Measurements from ENCODE around the gene NFIB.

NFIB gene

GRCh38 chr9:14186096-14186495 lies 127.8 kb downstream of the NFIB start:
- Histone ChIP-seq H2AFZ (ENCODE audit: low read length) (no peak overlapping the region), H4K20me1 (ENCODE audit: insufficient read depth, low read length) (no peaks in the 10 kb centered on the region), H3K4me2 (ENCODE audit: low read depth, low read length) (no peak overlapping the region), H3K27ac (ENCODE audit: low read length) (no peak overlapping the region), H3F3A (ENCODE audit: insufficient read depth, low read length) (no peaks in the 10 kb centered on the region), H3K9me3 (replicated peaks; ENCODE audit: insufficient read depth, low read length) (no peaks in the 10 kb centered on the region), H3K36me3 (replicated peaks; ENCODE audit: insufficient read depth, low read length) (no peaks in the 10 kb centered on the region), H3K4me1 (ENCODE audit: low read length) (no peaks in the 10 kb centered on the region), H3K9ac (ENCODE audit: low read length) (no peak overlapping the region), H3K27me3 (replicated peaks; ENCODE audit: insufficient read depth, low read length) (no peaks in the 10 kb centered on the region), H3K9me2 (replicated peaks; ENCODE audit: insufficient read depth, low read length) (no peaks in the 10 kb centered on the region), H3K4me3 (ENCODE audit: low read length) (no peak overlapping the region), H3K79me2 (ENCODE audit: low read length) (no peaks in the 10 kb centered on the region)
- no peak for TF ChIP-seq EZH2 (optimal IDR thresholded peaks at IDR 0.05; ENCODE audit: low read depth, low read length)
- TF ChIP-seq CTCF (IDR thresholded peaks at IDR 0.05; ENCODE audit: low read length), result no peak
- no peak for TF ChIP-seq EZH2phosphoT487 (IDR thresholded peaks at IDR 0.05; ENCODE audit: low read length)
- DNase-seq, result no peak

GRCh38 chr9:14185016-14185415 lies 128.9 kb downstream of the NFIB start:
- TF ChIP-seq CTCF (IDR thresholded peaks at IDR 0.05; ENCODE audit: low read length) (no peak), EZH2phosphoT487 (IDR thresholded peaks at IDR 0.05; ENCODE audit: low read length) (no peak), EZH2 (optimal IDR thresholded peaks at IDR 0.05; ENCODE audit: low read depth, low read length) (no peak)
- H3K4me2 ChIP-seq (ENCODE audit: low read depth, low read length), result no peak overlapping the region
- no peaks in the 10 kb centered on the region for H3K79me2 ChIP-seq (ENCODE audit: low read length)
- H3K4me1 ChIP-seq (ENCODE audit: low read length), result no peaks in the 10 kb centered on the region
- H2AFZ ChIP-seq (ENCODE audit: low read length), result no peak overlapping the region
- H3K27me3 ChIP-seq (replicated peaks; ENCODE audit: insufficient read depth, low read length), result no peaks in the 10 kb centered on the region
- no peak overlapping the region for H3K9ac ChIP-seq (ENCODE audit: low read length)
- H3K9me2 ChIP-seq (replicated peaks; ENCODE audit: insufficient read depth, low read length), result no peaks in the 10 kb centered on the region
- no peak overlapping the region for H3K27ac ChIP-seq (ENCODE audit: low read length)
- H3K36me3 ChIP-seq (replicated peaks; ENCODE audit: insufficient read depth, low read length), result no peaks in the 10 kb centered on the region
- DNase-seq, result no peak
- no peaks in the 10 kb centered on the region for H4K20me1 ChIP-seq (ENCODE audit: insufficient read depth, low read length)
- H3F3A ChIP-seq (ENCODE audit: insufficient read depth, low read length), result no peaks in the 10 kb centered on the region
- no peaks in the 10 kb centered on the region for H3K9me3 ChIP-seq (replicated peaks; ENCODE audit: insufficient read depth, low read length)
- H3K4me3 ChIP-seq (ENCODE audit: low read length), result no peak overlapping the region

DNA sequence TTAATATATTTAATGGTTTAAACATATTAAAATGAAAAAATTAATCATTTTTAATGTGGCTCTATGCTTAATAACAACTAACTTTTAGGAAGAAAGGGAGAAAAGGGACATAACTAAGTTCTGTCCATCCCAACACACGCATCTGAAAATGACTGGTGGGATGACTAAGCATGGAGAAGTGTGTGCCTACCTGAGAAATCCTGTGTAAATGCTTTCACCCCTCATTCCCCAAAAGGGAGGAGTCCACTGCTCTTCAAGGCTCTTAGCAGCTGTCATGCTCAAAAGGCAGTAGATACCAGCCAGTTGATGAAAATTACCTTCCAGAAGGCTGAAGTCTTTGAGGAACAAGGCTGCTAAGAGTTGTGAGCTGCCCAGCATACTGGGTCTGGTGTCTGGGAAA lies 130.9 kb downstream of the NFIB start:
- DNase-seq, result no peak
- no peaks in the 10 kb centered on the region for H3K36me3 ChIP-seq (replicated peaks; ENCODE audit: insufficient read depth, low read length)
- no peaks in the 10 kb centered on the region for H3K9me2 ChIP-seq (replicated peaks; ENCODE audit: insufficient read depth, low read length)
- H3K4me3 ChIP-seq (ENCODE audit: low read length), result no peak overlapping the region
- no peaks in the 10 kb centered on the region for H3K4me1 ChIP-seq (ENCODE audit: low read length)
- H2AFZ ChIP-seq (ENCODE audit: low read length), result no peak overlapping the region
- H4K20me1 ChIP-seq (ENCODE audit: insufficient read depth, low read length), result no peaks in the 10 kb centered on the region
- TF ChIP-seq EZH2phosphoT487 (IDR thresholded peaks at IDR 0.05; ENCODE audit: low read length) (no peak), CTCF (IDR thresholded peaks at IDR 0.05; ENCODE audit: low read length) (no peak), EZH2 (optimal IDR thresholded peaks at IDR 0.05; ENCODE audit: low read depth, low read length) (no peak)
- no peak overlapping the region for H3K27ac ChIP-seq (ENCODE audit: low read length)
- H3K4me2 ChIP-seq (ENCODE audit: low read depth, low read length), result no peak overlapping the region
- no peaks in the 10 kb centered on the region for H3K27me3 ChIP-seq (replicated peaks; ENCODE audit: insufficient read depth, low read length)
- no peaks in the 10 kb centered on the region for H3F3A ChIP-seq (ENCODE audit: insufficient read depth, low read length)
- no peak overlapping the region for H3K9ac ChIP-seq (ENCODE audit: low read length)
- no peaks in the 10 kb centered on the region for H3K9me3 ChIP-seq (replicated peaks; ENCODE audit: insufficient read depth, low read length)
- no peaks in the 10 kb centered on the region for H3K79me2 ChIP-seq (ENCODE audit: low read length)
